ENCODE data around the gene GCNT2.
"Not testable (repeated sequence)": the region's sequence is repeated elsewhere in the genome, so short reads cannot be mapped to it uniquely, and the experiment has no call there.

Gene GCNT2

DNA sequence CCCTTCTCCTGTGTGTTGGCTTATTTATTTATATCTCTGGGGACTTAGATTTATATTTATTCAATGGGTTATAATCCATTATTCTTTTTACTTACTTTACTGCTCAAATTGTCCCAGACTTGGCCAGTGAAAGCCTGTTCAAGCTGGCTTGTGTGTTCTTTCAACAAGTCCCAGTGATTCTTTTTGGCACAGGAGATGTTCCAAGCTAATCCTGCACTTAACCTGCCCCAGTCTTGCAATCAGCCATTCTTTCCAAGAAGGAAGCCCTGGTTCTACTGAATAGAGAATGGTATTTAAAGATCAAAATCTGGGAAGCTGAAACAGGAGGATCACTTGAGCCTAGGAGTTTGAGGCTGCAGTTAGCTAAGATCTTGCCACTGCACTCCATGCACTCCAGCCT is 26.7 kb downstream of the GCNT2 start:
- no peak for DNase-seq (ENCODE audit: low spot score)

GRCh38 chr6:10550764-10551163 is 29.6 kb downstream of the GCNT2 start:
- no peak for DNase-seq (ENCODE audit: low spot score)

DNA sequence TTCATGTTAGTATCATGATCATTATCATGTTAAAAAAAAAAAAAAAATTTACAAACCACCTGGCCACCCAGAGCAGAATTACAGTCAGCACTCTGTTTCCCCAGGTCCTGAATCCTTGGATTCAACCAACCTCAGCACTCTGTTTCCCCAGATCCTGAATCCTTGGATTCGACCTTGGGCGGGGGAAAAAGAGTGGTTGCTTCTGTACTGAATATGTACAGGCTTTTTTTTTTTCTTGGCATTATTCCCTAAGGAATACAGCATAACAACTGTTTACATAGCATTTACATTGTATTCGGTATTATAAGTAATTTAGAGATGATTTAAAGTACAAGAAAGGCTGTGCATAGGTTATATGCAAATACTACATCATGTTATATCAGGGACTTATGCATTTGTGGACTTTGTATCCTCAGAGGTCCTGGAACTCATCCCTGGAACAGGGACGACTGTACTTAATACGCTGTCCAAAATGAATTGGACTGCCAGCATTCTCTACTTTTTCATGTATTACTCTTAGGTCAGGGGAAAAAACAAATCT is 31.2 kb downstream of the GCNT2 start:
- DNase-seq (ENCODE audit: low spot score) = no peak

- no peak for DNase-seq (ENCODE audit: low spot score)
Observed at GRCh38 chr6:10553871-10554270, 32.7 kb downstream of the GCNT2 start.

GRCh38 chr6:10554826-10555225 is 33.7 kb downstream of the GCNT2 start:
- DNase-seq (ENCODE audit: low spot score) = no peak

- DNase-seq (ENCODE audit: low spot score) = peak; percentile 76
Observed at GRCh38 chr6:10555625-10556309, 34.6 kb downstream of the GCNT2 start.

DNA sequence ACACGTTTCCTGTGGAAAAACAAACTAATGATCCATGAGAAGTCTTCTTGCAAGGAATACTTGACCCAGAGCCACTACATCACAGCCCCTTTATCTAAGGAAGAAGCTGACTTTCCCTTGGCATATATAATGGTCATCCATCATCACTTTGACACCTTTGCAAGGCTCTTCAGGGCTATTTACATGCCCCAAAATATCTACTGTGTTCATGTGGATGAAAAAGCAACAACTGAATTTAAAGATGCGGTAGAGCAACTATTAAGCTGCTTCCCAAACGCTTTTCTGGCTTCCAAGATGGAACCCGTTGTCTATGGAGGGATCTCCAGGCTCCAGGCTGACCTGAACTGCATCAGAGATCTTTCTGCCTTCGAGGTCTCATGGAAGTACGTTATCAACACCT is 35.4 kb downstream of the GCNT2 start:
- DNase-seq (ENCODE audit: low spot score) = no peak

GRCh38 chr6:10556992-10557391 is 35.8 kb downstream of the GCNT2 start:
- no peak for DNase-seq (ENCODE audit: low spot score)

DNA sequence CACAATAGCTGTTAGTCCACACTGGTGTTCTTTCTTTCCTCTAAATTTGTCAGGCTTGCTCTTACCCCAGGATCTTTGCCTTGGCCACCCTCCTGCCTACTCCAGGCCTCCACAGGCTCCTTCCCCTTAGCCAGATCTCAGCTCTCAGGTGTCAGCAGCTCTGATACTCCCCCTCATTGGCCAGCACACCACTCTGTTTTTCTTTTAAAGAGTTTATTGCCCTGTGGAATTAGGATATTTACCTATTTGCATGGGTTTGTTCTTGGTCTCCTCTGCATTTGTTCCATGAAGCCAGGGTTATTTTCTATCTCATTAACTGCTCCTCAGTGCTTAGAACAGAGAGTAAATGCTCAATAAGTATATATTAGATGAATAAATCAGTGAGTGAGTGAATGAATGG is 36.8 kb downstream of the GCNT2 start:
- DNase-seq (ENCODE audit: low spot score) = no peak

DNA sequence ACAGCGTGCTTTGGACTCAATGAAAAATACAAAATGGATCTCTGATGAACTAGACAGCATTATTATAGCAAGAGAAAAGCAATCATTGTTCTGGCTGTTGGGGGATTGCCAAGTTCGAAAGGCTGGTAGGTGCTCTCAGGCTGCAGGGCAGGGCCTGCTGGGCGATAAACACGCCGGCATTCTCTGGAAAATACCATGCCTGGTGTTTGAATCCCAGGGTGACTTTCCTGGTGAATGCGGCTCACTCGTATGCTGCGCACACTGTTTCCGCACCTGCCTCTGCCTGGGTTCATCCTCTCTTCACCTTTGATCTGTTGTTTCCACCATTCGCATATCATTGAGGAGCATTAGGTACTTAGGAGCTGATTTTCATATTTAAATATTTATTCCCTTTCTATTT is 37.4 kb downstream of the GCNT2 start:
- DNase-seq (ENCODE audit: low spot score) = peak; percentile 49

DNA sequence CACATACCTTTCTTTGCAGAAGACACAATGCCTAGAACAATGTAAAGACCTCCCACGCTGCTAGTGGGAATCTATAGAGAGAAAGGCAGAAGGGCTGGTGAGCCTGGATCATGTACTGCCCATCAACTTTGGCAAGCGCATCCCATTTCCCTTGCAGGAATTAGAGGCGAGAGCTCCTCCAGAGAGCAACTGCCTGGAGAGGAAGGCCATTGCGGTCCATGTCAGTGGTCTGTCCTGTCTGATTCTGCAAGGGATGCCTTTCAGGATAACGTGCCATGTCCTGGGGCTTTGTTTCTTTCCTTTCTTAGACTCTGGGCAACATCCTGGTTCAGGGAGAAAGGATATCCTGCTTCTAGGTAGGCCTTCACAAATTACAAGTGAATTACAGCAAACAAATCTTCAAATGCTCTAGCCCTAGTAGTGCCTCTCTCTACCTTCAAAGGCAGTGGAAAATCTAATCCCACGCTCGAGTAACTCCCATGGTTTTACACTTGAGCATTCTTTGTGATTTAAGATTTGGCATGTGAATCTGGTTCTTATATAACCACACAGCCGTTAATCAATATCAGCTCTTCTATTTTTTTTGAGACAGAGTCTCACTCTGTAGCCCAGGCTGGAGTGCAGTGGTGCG is 38.5 kb downstream of the GCNT2 start:
- no peak for DNase-seq (ENCODE audit: low spot score)

DNA sequence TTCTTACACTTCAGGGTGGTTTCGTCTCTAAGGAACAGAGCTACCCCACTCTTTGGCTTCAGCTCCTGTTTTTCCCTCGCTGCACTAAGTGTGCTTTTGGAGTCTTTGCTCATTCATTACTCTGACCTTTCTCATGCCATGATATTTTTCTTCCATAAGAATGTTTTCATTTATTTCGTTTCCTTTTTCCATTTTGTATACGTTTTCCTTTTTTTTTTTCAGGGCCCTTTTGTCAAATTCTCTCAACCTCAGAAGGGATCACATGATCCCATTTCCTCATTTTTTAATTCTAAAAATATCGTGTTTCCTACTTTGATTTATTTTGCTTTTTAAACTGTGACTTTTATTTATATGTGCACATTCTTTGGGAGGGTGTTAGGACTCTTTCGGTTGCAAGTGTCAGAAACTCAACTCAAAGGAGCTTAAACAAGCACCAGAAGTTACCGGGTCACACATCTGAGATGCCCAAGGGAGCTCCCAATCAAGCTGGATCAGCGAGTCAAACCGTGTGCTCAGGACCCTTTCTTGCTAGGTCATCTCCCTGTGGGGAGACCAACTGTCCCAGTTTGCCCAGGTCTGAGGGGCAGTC is 40.6 kb downstream of the GCNT2 start:
- DNase-seq (ENCODE audit: low spot score) = no peak

DNA sequence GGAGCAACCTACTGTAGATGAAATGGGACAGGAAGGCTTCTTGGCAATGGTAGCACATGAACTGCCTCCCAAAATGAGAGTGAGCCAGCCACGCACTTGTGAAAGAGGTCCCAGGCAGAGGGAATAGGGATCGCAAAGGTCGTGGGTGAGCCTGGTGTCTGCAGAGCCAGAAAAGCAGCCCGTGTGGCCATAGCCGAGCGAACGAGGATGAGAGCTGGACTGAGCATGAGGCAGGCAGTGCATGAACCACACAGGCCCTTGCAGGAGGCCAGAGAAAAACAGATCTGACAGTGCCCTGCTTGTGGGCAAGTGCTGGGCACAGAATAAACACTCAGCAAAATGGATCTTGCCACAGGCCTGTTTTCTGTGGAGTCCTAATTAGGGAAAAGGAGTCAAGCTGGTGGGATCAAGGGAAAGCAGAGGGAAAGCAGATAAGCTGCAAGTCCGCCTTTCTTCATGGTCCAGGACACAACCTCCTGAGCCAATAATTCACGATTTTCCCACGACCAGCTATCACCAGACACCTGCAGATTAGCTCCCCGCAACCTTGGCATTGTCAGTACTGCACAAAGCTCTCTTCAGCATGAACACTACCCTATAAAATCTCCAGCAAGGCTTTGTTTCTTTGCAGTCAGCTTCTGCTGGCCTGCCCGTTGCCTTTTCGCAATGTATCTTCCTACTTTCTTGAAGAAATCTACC is 44.0 kb downstream of the GCNT2 start:
- no peak for DNase-seq (ENCODE audit: low spot score)

DNA sequence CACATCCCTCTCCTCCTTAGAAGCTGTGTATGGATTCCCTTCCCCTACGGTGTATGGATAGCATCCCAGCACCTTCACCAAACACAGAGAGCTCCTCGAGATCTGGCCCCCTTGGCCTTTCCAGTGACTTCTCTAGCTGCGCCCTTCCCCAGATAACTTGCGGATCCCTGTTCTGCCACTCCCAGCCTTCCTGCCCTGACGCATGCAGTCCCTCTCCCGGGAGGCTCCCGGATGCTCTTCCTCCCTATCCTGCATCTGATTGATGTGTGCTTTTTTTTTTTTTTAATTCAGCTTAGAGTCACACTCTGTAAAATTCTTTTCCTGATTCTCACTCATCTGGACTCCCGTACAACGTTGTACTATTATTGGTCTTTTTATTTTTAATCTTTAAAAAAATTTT is 44.8 kb downstream of the GCNT2 start:
- DNase-seq (ENCODE audit: low spot score) = no peak

- no peak for DNase-seq (ENCODE audit: low spot score)
Observed at GRCh38 chr6:10567256-10568026, 46.3 kb downstream of the GCNT2 start.

GRCh38 chr6:10569392-10570127 is 48.4 kb downstream of the GCNT2 start:
- DNase-seq (ENCODE audit: low spot score) = no peak

DNA sequence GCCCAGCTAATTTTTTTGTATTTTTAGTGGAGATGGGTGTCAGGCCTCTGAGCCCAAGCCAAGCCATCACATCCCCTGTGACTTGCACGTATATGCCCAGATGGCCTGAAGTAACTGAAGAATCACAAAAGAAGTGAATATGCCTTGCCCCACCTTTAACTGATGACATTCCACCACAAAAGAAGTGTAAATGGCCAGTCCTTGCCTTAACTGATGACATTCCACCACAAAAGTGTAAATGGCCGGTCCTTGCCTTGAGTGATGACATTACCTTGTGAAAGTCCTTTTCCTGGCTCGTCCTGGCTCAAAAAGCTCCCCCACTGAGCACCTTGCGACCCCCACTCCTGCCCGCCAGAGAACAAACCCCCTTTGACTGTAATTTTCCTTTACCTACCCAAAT is 54.4 kb downstream of the GCNT2 start:
- not testable (repeated sequence) for DNase-seq (ENCODE audit: low spot score)

DNA sequence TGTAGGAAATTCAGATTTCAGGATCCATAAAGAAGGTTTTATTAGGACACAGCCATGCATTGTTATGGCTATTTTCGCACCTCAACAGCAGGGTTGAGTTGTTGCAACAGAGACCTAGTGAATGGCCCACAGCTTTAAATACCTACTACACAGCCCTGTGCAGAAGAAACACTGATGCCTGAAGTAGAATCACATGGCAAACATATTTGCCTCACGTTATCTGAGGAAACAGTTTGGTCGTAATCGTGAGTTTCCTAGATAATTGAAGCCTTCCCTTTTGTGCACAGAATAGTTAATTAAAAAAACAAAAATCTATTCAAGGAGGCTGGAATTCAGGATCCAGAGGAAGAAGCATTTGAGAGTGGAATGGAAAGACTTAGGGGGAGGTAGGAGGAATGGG is 55.1 kb downstream of the GCNT2 start:
- DNase-seq (ENCODE audit: low spot score) = no peak

DNA sequence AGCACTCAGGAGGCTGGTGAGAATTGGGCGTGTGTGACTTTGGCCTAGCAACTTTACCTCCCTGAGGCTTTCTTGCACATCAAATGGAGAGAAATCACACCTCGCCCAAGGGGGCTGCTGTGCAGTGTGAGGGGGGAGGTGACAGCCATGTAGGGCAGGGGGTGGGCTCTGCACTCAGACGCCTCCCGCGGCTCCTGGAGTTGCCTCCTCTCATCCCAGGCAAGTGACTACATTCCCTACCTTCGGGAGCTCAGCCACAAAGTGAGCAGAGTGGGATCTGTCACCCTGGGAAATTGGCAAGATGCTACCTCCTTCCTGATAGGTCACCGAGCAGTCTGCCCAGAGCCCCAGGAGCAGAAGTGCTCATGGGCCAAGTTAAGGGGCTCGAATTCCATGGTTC is 56.0 kb downstream of the GCNT2 start:
- DNase-seq (ENCODE audit: low spot score) = no peak

GRCh38 chr6:10578723-10579122 is 57.6 kb downstream of the GCNT2 start:
- DNase-seq (ENCODE audit: low spot score) = no peak

DNA sequence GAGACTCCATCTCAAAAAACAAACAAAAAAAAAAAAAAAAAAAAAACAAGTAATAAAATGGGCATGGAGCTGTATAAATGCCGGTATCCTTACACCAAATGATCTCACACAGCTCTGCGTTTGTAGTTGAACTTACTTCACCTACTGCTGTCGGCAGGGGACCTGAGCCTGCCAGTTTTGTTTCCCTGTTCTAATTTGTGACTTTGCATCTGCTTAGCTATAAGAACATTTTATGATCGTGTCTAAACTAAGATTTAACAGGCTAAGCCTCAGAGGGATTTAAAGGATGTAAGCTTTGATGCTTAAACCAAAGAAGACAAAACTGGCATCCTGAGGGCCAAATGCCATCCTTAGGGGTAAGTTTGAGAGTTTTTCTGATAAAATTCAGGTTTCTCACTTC is 58.7 kb downstream of the GCNT2 start:
- no peak for DNase-seq (ENCODE audit: low spot score)
